Measurements from ENCODE around the gene SOHLH2.

DNA sequence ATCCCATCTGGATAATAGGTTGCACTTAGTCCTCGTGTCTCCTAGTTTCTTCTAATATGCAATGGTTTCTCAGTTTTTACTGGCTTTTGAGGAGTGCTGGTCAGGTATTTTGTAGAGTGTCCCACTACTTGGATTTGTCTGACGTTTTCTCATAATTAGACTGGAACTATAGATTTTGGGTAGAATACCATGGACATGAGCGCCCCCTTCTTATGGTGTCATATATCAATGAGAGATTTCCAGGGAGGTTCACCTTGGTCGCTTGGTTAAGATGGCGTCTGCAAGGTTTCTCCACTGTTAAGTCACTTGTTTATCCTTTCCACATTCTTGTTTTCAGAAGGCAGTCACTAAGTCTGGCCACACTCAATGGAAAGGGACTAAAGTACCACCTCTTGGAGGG lies 6.7 kb downstream of the SOHLH2 start:
- TF ChIP-seq EZH2 (IDR thresholded peaks at IDR 0.05; ENCODE audit: insufficient read depth, poor library complexity, severe bottlenecking) (no peak), EZH2phosphoT487 (IDR thresholded peaks at IDR 0.05; ENCODE audit: insufficient read depth, low read depth) (no peak)
